Measurements from ENCODE around the gene AACS. TPM values are rescaled to one million over a fixed set of nuclear protein-coding genes. Genes with fewer than 3 reads are reported as not detected.

Gene AACS
- total RNA-seq, 2 experiments from 2014 or later: 16.0 to 17.0 TPM

- H3K4me1 Mint-ChIP-seq: peaks cover 3% of the 10 kb centered on the region
- H3K4me3 Mint-ChIP-seq: no peak overlapping the region
- DNase-seq: no peak
- H3K36me3 Mint-ChIP-seq: no peaks in the 10 kb centered on the region
- no peak overlapping the region for H3K27ac Mint-ChIP-seq
- peaks cover 80% of the 10 kb centered on the region for H3K27me3 Mint-ChIP-seq
- H3K9me3 Mint-ChIP-seq: no peaks in the 10 kb centered on the region
Measured at GRCh38 chr12:125185311-125185739, 120.1 kb downstream of the AACS start.

DNA sequence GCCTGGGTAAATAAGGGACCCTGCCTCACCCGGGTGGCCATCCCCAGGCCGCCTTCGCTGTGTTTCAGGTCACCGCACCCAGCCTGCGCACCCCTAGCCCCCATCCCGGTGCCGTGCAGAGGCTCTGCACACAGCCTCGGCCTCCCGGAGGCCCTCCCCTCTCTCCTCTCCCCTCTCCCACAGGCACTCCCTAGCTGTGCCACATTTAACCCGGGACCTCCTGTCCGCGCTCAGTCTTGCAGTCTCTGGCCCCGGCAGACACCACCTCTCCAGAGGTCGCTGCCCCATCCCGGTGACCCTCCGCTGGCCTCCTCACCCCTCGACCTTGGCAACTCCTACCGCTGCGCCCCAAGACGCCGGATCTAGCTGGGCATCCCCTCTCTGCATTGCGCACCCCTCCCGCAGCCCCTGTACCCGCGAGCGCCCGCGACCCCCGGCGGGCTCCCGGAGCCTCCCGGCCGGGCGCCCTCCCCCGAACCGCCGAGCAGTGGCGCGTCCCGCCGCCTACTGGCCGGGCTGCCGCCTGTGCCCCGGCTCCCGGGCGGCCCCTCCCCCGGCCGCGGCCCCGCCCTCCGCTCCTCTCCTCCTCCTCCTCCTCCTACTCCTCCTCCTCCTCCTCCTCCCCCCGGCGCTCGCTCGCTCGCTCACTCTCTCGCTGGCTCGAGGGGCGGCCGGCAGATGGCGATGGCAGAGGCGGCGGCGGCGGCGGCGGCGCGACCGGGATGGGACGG lies 120.7 kb downstream of the AACS start, which contains the start of gene TMEM132B:
TSS of gene TMEM132B (plus strand) at position 647 of the 731 bp plus-strand sequence.
- Mint-ChIP-seq H3K4me3 (no peak within 1 kb of the TSS), H3K4me1 (peaks cover 3% of the 10 kb centered on the region), H3K36me3 (no peaks in the 10 kb centered on the region), H3K27ac (no peak within 1 kb of the TSS), H3K9me3 (no peaks in the 10 kb centered on the region), H3K27me3 (peaks cover 82% of the 10 kb centered on the region)
- peak; percentile 62 for DNase-seq

DNA sequence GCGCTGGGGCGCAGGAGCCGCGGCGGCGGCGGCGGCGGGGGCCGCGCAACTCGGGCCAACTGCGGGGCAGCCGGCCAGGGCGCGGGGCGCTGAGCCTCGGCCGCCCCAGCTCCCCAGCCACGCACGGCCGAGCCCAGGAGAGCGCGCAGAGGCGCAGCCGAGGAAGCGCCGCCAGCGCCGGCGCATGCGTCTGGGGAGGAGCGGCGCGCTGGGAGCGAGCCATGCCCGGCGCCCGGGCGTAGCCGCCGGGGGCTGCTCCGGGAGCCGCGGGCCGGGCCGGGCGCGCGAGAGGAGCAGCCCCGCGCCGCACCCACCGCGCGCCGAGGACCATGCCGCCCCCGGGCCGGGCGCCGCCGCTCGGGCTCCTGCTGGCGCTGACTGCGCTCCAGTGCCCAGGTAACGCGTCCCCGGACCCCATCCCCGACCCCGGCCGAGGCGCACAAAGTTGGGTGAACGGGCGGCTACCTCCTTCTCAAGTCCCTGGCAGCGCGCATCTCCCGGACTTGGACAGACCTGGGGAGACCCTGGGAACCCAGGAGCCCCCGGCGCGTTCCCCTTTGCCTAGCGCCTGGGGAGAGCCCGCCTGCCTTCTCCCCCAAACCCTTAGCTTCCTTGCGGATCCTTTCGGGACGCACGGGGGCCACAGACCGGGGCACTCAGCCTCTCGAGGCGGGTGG lies 121.4 kb downstream of the AACS start:
- no peaks in the 10 kb centered on the region for H3K36me3 Mint-ChIP-seq
- H3K27me3 Mint-ChIP-seq: peaks cover 83% of the 10 kb centered on the region
- H3K9me3 Mint-ChIP-seq: no peaks in the 10 kb centered on the region
- H3K27ac Mint-ChIP-seq: no peak overlapping the region
- no peak for DNase-seq
- H3K4me3 Mint-ChIP-seq: no peak overlapping the region
- H3K4me1 Mint-ChIP-seq: peaks cover 3% of the 10 kb centered on the region

- Mint-ChIP-seq H3K9me3 (no peaks in the 10 kb centered on the region), H3K36me3 (no peaks in the 10 kb centered on the region), H3K27ac (no peak overlapping the region), H3K27me3 (peaks cover 83% of the 10 kb centered on the region), H3K4me1 (peaks cover 3% of the 10 kb centered on the region), H3K4me3 (no peak overlapping the region)
- no peak for DNase-seq
Measured at GRCh38 chr12:125187148-125187745, 122.0 kb downstream of the AACS start.

DNA sequence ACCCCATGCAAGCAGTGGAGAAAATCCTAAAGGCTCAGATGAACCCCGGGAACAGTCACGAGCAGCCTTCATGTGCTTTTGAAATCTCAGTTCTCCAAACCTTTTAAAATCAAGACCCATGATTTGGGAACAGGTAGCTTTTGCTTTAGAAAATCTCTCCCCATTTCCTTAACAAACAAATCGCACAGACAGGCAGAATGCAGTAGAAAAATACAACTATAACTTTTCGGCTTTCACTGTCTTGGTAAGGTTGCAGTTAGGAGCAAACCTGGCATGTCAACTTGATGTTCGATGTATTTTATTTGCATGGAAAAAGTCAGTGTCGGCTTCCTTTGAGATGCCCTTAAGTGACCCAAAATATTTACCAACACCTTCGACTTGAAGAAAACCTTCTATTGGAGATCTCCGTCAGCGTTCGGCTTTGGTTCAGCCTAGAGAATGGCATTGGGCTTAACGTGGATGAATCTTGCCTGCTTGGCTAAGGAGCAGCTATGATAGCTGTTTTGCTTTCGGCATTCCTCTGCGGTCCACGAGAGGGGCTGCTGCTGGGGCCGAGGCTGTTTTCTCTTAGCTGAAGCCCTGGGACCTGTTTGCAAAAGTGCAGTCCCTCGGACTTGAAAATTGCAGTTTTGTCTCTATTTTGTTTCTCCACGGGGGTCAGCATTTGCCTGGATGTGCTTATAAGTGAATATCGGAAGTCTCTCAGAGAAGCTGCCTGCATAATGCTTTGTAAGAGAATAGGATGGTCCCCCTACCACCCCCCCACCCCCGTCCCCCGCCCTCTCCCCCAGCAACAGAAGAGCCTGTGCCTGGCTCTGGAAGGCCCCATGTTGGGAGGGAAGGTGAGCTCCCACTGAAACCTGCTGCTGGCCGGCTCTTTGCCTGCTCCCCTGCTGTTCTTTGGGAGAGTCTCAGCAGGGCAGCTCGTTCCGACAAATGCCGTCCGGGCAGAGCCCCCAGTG lies 122.8 kb downstream of the AACS start:
- H3K27ac Mint-ChIP-seq: no peak overlapping the region
- no peaks in the 10 kb centered on the region for H3K36me3 Mint-ChIP-seq
- DNase-seq: no peak
- peaks cover 83% of the 10 kb centered on the region for H3K27me3 Mint-ChIP-seq
- peaks cover 3% of the 10 kb centered on the region for H3K4me1 Mint-ChIP-seq
- H3K4me3 Mint-ChIP-seq: no peak overlapping the region
- no peaks in the 10 kb centered on the region for H3K9me3 Mint-ChIP-seq

DNA sequence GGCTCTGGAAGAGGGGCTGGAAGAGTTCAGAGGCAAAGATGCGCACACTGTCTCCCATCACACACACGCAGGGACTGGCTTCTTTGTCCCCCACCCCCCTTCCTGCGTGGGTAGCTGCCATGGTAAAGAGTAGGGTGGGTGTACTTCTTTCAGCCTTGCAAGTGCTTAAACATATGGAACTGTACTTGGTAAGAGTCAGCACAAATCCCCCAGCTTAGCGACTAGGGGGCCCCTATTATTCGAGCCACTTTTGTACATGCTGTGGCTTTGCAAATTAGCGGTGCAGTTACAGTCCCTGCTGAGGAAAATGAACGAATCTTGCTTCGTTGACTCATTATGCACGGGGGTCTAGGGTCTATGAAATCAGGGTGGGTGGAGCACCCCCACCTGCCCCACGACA lies 123.8 kb downstream of the AACS start:
- H3K27me3 Mint-ChIP-seq: peaks cover 82% of the 10 kb centered on the region
- no peak overlapping the region for H3K27ac Mint-ChIP-seq
- no peak for DNase-seq
- no peaks in the 10 kb centered on the region for H3K9me3 Mint-ChIP-seq
- no peak overlapping the region for H3K4me3 Mint-ChIP-seq
- H3K4me1 Mint-ChIP-seq: no peaks in the 10 kb centered on the region
- no peaks in the 10 kb centered on the region for H3K36me3 Mint-ChIP-seq

- no peak for DNase-seq
- Mint-ChIP-seq H3K4me3 (no peak overlapping the region), H3K27me3 (peaks cover 78% of the 10 kb centered on the region), H3K4me1 (no peaks in the 10 kb centered on the region), H3K36me3 (no peaks in the 10 kb centered on the region), H3K9me3 (no peaks in the 10 kb centered on the region), H3K27ac (no peak overlapping the region)
Measured at GRCh38 chr12:125189502-125189901, 124.3 kb downstream of the AACS start.

DNA sequence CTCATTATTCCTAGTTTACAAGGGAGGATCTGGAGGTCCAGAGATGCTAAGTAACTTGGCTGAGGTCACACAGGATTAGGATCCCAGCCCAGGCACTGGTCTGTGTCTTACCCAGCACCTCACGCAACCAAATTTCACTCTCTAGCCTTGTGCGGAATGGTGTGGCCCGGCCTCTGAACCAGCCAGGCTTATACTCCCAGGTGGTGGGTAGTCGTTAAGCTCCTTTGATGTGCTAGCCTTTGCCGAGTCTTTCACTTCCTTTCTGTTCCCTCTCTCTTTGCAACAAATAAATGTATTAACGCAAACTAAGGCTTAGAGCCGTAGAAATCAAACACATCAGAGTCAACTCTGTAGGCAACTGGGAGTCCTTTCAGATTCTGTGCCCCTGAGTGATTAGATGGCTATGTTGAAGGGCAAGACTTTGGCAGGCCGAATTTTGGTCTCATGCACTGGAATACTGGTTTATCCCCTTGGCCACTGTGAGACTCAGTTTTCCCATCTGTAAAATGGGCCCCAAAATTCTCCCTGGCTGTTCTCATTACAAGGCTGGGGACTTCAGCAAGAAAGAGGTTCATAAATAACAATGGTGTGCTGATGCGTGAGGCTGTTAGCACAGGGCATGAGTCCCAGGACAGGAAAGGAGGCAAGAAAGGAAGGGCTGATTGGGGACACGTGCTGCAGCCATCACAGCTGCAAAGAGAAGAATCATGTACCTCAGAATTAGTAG lies 126.3 kb downstream of the AACS start:
- Mint-ChIP-seq H3K36me3 (no peaks in the 10 kb centered on the region), H3K9me3 (no peaks in the 10 kb centered on the region), H3K4me1 (no peaks in the 10 kb centered on the region), H3K27ac (no peak overlapping the region), H3K4me3 (no peak overlapping the region), H3K27me3 (peaks cover 78% of the 10 kb centered on the region)
- no peak for DNase-seq

- Mint-ChIP-seq H3K27ac (no peak overlapping the region), H3K27me3 (peaks cover 72% of the 10 kb centered on the region), H3K36me3 (no peaks in the 10 kb centered on the region), H3K4me3 (no peak overlapping the region), H3K4me1 (no peaks in the 10 kb centered on the region), H3K9me3 (no peaks in the 10 kb centered on the region)
- no peak for DNase-seq
Measured at GRCh38 chr12:125192690-125193221, 127.5 kb downstream of the AACS start.

Other genes starting within 250 kb of the AACS start
- 10 to 100 TPM; 40.3 to 43.8 TPM for gene SCARB1, start 201.6 kb upstream of the AACS start, total RNA-seq
- gene UBC, start 150.8 kb upstream of the AACS start, total RNA-seq: 100 to 1,000 TPM; 927 to 944 TPM
- gene DHX37, start 76.3 kb upstream of the AACS start, total RNA-seq: 10 to 100 TPM; 51.0 to 51.2 TPM
- 10 to 100 TPM; 32.8 to 33.3 TPM for gene BRI3BP, start 71.8 kb upstream of the AACS start, total RNA-seq
- gene TMEM132B, start 121.0 kb downstream of the AACS start, total RNA-seq: not detected

All from activated naive CD8-positive, alpha-beta T cell treated with anti-CD3 and anti-CD28 coated beads for 36 hours (primary cell).